ENCODE data around the gene LPO.

LPO gene

DNA sequence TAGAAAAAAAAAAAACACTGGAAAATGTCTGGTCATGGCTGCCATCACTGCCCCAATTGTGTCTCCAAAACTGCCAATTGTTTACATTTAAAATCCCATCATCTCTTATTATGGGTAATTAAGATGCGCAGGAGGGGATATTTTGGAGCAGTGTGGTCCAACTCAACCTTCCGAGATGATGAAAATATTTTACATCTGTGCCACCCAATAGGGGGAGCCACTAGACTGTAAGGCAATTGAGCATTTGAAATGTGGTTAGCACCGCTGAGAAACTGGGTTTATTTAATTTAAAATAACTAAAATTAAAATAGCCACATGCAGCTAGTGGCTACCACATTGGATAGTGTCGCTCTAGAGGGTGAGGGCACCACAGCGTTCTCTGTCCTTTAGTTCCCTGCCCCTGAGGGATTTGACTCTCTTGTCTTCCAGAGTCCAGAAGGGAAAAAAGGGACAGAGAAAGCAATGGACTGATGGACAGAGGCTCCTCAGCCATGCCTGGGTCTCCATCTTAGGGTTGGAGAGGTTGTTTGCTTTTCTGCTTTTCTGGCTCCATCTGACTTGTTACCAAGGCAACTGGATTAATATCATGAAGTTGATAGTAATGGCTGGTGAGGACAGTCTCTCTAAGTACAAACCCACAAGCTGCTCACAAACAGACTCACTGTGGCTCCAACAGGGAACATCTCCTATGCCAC lies 38.9 kb downstream of the LPO start:
- DNase-seq (ENCODE audit: low spot score) (no peak), FAIRE-seq (no peak)

DNA sequence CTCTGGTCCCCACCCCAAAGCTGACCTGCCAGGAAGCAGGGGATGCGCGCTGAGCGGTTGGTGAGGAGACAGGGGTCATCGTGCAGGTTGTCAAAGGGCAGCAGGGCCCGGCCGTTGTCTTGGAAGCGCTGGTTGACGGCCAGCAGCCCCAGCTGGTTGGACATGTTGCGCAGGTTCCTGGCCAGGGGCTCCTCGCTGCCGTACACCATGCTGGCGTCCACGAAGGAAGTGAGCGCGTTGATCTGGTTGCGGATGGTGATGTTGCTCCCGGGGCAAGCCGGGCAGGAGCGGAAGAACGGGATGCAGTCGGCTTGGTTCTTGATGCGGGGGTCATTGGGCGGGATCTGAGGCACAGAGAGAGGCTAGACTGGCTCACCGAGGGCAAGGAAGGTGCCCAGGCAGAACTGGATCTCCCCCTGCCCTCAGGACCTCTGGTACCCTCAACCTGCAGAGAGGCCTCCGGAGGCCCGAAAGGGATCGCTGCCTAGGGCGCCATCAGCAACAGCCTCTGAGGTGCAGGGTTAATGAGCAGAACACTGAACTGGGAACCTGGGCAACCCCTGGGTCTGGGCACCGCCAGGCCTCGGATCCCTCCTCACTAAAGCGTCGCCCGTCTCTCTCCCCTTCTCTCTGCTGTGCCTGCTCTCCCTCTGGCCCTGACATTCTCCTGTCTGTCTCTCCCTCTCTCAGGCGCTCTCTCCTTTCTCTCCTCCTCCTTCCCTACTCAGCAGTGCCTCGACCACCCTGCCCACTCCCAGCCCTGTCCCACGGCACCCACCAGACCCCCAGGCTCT lies 39.6 kb downstream of the LPO start:
- DNase-seq (ENCODE audit: low spot score), result no peak
- no peak for FAIRE-seq

DNA sequence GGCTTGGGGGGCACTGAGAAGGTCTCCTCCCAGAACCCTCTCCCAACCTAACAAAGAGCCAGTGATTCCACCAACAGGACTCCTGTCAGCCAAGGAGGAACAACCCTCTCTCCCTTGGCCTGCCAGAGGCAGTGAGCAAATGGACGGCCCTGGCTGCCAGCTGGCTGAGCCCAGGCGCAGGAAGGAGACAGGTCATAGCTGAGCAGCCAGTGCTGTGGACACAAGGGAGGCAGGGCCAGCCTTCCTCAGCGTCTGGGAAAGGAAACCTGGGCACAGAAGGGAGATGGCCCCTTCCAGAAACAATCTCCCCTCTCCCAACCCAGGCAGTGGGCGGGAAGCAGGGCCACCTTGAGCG lies 40.3 kb downstream of the LPO start:
- FAIRE-seq (no peak), DNase-seq (ENCODE audit: low spot score) (no peak)

DNA sequence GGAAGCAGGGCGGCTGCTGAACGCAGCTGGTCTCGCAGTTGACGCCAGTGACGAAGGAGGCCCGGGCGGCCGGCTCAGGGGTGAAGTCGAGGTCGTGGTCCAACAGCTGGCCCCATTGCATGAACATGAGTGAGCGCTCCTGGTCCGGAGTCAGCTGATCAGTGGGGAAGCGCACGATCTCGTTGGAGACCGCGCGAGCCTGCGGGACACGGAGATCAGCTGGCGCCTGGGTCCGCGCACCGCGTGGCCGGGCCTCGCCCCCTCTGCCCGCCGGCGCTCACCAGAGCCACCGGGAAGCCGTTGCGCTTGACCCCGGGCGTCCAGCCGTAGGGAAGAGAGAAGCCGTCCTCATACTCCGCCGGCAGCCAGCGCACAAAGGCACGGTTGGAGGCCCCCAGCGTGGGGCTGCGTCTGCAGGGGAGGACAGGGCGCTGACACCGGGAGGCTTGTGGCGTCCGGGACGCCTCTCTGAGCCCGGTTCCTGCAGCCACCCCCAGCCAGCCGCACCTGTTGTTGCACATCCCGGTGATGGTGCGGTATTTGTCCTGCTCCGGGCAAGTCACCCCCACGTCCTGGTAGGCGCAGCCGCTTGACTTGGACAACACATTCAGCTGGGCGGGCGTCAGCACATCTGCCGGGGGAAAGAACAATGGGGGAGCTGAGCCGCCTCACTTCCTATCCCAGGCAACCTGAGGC lies 40.8 kb downstream of the LPO start:
- FAIRE-seq, result no peak

DNA sequence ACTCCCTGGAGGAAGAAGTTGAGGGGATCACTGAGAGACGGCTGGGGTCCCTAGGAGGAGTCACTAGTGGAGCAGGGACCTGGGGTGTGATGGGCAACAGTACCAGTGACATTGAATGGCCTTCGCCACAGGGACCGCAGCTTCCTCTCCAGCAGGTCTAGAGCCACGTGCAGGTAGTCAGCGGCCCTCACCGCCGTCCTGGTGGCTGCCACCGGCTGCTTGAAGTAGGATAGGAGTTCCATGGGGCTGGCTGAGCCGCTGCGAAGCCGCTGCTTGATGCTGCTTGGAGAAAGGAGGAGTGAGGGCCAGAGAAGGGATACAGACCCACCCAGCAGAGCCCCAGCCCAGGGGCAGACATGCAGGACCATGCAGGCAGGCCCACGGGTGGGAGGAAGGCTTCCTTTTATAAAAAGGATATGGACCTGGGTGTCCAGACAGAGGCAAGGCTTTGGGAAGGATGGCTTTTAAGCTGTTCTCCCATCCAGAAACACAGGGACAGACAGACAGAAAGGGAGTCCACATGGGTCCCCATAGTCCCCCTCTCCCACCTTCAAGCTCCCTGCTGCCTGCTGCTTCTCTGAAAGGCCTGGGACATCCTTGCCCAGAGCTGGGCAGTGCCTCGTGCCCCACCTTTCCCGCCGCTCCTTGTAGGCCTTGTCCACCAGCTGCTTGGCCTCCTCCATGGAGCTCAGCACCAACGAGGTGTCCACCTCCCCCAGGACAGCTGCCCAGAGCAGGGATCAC lies 41.5 kb downstream of the LPO start:
- DNase-seq (ENCODE audit: low spot score) (no peak), FAIRE-seq (no peak)

More for the DNA sequence above, 40.8 kb downstream of the LPO start:
- no peak for DNase-seq (ENCODE audit: low spot score)

DNA sequence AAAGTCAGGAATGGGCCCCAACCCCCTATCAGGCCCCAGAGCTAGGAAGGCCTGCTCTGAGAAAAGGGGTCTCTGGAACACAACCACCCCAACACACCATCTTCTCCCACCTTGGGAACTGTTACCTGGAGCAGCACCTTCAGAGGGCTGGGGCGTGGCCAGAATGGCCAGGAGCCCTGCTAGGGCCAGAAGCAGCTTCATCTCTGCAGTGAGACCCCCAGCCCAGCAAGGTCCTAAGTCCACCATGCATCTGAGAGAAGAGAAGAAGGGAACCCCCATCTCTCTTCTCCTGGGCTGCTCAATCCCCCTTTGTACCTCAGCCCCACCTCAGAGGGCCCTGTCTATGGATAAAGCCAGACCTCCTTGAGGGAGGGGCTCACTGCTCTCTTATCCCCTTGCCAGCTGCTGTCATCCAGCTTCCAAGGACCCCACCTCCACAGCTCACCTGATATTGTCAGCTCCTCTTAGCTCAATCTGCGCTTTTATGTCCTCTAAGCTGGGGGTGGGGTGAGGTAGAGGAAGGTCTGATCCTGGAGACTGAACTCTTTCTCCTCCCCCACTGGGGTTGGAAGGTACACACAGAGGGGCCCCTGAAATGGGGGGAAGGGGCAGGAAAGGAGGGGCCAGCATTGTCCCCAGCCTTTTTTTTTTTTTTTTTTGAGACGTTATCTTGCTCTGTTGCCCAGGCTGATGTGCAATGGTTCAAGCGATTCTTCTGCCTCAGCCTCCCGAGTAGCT lies 42.3 kb downstream of the LPO start, which contains the start of gene MPO:
Gene MPO, minus strand, starts transcription at position 456 of the 738 bp plus-strand sequence. Its CDS starts 177 bp downstream, at position 279.
- DNase-seq (ENCODE audit: low spot score) (no peak), FAIRE-seq (no peak)

DNA sequence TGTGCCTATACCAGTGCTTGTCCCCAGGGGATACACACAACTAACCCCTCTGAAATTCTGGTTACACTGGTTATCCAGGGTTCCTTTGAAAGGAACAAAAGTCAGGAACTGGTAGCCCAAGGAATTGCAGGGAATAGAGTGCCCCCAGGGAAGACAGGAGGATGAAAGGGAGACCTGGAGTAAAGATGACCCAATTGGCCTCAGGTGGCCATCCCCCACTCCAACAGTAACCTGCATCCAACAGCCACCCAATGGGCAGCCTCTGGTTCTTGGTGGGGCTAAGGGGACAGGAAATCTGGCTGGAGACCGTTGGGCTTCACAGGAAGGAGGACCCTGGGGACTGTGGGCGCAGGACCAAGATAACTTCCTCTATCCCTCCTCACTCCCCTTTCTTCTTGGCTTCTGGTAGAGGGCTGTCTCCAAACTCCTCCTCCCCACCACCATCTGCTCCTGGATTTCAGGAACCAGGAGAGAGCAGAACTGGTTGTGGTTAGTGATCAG lies 43.2 kb downstream of the LPO start:
- DNase-seq (ENCODE audit: low spot score) (no peak), FAIRE-seq (no peak)

DNA sequence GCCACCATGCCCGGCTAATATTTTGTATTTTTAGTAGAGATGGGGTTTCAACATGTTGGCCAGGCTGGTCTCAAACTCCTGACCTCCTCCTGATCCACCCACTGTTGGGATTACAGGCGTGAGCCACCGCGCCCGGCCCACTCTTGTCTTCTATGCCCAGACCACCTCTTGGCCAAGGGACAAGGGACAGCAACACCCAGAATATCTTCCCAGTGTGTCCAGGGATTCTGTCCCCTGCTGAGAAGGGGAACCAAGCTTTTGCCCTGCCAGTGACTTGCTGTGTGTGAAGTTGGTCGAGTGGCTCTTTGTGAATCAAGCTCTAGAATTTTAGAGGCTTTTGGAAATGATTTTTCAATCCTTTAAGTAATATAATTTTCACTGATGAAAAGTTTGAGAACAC lies 44.1 kb downstream of the LPO start:
- DNase-seq (ENCODE audit: low spot score) (no peak), FAIRE-seq (no peak)

DNA sequence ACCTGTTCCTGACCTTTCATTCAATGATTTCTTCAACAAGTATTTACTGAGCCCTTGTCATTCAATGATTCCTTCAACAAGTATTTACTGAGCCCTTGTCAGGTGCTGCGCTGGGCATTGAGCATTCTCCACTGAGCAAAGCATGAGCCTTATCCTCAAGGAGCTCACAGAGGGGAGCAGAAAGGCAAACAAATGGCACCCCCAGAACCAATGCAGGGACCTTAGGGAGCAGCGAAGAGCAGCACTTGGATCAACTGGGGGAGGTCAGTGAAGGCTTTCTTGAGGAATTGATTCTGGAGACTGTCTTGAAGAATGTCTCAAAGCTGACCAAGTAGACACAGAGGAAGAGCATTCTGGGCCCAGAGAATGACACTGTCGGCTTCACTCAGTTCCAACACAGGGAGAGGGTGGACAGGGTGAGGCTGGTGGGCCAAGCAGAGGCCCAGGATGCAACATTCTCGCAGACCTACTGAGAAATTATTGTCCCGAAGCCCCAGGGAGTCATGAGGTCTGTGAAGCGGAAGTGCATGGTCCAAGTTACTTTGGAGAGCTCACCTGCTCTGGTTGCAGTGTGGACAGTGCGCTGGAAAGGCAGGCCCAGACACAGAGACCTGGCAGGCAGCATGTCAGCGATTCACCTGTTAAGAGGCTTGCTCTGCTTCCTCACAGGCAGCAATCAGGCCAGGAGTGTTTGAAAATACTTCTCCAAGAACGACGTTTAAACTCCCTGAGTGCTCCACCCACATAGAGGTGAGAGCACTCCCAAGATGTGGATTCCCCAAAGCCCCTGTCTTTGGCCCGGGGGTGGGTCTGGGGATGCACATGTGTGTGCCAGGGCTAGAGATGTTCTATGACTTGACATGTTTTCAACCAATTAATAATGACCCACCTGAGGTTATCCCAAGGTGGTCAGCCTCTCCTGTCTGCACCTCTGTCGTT lies 45.6 kb downstream of the LPO start:
- FAIRE-seq (no peak), DNase-seq (ENCODE audit: low spot score) (no peak)

DNA sequence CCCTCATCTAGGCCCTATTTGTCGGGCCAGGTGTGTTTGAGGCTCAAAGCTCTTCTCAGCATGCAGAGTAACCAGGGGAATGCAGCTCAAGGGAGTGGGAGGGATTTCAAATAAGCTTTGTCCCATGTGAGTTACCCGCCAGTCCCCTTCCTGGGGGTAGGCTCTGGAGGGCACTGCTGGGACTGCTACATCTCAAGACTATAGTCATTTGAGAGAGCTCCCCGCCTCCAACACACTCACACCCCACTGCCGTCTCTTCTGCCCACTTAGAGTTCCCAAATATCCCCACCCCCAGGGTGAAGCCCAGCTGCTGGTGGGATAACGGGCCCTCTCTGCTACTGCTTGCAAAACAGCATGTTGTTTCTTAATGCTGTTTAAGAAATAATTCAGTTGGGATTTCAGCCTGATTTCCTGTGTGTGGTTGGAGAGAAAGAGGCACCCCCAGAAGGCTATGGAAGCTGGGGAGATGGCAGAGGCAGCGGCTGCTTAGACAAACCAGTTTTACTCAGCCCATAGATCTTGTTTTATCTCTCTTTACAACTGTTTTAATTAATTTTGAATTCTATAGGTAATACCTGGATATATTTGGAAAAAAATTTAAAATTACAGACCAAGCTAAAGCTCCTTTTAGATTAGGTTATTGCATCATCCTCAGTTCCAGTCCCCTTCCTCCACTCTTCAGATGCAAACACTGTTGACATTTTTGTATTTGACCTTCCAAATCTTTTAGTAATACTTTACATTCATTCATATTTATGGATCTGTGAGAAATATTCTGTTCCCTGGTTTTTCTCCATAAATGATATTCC lies 46.4 kb downstream of the LPO start:
- DNase-seq (ENCODE audit: low spot score) (no peak), FAIRE-seq (no peak)

DNA sequence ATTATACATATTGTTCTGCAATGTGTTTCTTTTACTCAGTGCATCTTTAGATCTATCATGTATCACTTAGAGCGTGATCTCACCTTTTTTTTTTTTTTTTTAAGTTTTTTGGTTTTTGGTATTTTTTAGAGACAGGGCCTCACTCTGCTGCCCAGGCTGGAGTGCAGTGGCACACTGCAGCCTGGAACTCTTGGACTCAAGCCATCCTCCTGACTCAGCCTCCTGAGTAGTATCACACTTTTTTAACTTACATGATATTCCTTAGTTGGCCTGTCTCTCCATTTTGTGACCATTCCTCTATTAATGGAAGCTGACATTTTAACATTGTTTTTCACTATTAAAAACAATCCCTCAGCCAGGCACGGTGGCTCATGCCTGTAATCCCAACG lies 47.0 kb downstream of the LPO start:
- FAIRE-seq, result no peak
- DNase-seq (ENCODE audit: low spot score), result no peak

DNA sequence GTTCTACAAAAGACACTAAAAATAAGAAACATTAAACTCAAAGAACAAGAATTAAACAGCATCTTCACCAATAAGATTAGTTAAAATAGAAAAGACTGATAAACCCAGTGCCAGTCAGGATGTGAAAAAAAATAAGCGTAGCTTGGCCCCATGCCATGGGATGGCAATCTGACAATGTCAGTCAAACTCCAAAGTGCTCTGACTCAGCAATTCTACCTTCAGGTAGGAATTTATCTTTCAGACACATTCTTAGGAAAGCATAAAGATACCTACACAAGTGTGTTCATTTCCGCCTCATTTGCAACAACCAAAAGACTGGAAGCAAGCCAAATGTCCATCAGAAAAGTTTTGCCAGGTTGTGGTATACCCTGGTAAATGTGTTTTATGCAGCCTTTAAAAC lies 51.5 kb downstream of the LPO start:
- FAIRE-seq, result no peak

DNA sequence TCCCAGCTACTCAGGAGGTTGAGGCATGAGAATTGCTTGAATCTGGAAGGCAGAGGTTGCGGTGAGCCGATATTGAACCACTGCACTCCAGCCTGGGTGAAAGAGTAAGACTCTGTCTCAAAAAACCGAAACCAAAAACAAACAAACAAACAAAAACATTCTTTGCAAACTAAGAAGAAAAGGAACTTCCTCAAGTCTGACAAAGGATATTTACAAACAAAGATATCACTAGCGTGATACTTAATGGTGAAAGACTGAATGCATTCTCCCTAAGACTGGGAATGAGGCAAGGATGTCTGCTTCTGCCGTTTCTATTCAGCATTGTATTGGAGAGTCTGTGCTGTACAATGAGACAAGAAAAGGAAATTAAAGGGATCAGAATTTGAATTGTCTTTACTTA lies 52.9 kb downstream of the LPO start:
- FAIRE-seq, result no peak

More for the DNA sequence above, 51.5 kb downstream of the LPO start:
- no peak for DNase-seq (ENCODE audit: low spot score)

DNA sequence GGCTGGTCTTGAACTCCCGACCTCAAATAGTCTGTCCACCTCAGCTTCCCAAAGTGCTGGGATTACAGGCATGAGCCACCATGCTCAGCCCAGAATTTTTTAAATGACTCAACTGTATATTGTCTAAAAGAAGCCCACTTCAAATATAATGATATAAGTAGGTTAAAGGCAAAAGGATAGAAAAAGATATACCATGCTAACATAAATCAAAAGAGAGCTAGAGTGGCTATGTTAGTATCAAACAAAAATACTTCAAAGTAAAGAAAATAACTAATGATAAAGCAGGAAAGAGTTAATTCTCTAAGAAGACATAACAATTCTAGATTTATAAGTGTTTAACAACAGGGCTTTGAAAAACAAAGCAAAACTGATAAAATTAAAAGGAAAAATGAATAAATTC lies 55.6 kb downstream of the LPO start:
- FAIRE-seq (no peak), DNase-seq (ENCODE audit: low spot score) (no peak)

More for the DNA sequence above, 52.9 kb downstream of the LPO start:
- DNase-seq (ENCODE audit: low spot score), result no peak

DNA sequence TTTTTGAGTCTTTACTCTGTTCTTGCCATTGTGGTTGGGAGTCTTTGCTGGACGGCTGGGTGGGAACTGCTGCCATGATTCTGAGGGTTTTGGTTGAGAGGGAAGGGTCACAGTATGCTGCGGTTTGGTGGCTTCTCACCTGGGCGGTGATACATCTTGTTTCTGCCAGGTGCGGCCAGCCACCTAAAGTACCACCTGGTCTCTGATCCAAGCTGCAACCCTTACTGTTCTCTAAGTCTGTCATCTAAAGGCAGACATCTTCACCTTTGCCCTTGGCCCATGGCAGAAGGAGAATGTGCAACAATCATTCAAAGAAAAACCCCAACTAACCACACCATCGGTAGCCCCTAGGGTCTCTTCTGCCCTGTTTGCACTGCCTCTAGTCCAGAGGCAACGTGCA lies 62.0 kb downstream of the LPO start:
- DNase-seq (ENCODE audit: low spot score) (no peak), FAIRE-seq (no peak)

DNA sequence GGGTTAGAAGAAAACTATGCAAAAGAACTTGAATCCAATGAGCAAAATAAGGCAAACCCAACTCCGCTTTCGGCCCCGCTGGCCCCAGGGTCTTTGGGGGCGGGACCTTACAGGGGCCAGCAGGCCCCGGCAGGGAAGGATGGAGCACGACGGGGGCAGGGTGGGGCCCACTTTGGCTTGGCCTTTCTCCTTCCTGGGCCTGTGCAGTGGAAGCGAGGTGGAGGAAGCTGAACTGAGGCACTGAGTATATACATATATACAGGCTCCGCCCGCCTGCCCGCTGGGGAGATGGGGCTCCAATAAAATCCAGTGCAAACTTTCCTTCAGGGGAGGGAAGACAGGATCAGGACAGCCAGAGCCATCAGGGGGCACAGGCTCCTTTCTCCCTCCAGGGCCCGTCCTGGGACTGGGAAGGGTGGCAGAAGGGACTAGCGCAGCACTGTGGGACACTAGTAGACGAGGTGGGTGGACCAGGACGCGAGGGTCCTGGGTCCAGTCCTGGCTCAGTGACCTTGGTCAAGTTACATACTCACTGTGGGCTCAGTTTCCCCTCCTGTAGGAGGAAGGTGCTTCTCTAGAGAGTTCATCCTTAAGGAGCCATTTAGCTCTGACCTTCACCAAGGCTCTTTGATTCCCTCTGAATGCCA lies 63.2 kb downstream of the LPO start:
- FAIRE-seq, result no peak

DNA sequence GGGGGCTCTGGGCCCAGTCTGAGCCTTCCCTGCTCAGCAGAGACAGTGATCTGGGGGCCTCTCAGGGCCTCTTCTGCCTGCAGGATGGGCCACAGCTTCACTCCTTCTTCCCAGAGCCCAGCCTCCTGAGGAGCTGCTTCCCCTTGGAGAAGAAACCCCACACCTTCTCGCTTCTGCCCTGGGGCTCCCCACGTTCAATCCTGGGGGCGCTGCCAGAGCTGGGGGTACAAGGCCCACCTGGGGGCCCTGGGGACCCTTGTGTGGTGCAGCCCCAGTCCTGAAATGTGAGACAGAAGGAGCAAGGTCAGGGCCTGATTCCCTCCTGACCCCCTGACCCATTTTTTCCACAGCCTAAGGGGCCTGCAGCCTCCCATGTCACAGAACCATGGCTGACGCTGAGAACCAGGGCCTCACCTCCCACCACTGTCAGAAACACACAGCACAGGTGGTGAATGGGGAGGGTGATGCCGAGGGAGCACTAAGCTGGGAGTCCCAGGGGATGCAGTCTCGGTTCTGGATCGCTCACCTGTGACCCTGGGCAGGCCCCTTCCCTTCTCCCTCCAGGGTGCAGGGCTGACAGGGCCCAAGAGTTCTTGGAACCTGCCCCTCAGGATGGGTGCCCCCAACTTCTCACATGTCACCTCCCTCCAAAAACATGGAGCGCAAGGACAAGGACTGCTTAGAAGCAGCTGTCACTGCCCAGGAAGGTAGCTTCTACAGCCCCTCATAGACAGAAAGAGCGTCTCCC lies 64.0 kb downstream of the LPO start:
- DNase-seq (ENCODE audit: low spot score) (no peak), FAIRE-seq (no peak)

More for the DNA sequence above, 63.2 kb downstream of the LPO start:
- DNase-seq (ENCODE audit: low spot score), result no peak

Data from RCC 7860 (cell line).